ENCODE data around the gene SMIM27.

SMIM27 gene

GRCh38 chr9:32554107-32554506, 2.0 kb downstream of the SMIM27 start:
- H3K9me3 ChIP-seq (ENCODE audit: control insufficient read depth, low read length): no peaks in the 10 kb centered on the region
- H3K27ac ChIP-seq (ENCODE audit: insufficient read depth, low read length, poor library complexity, severe bottlenecking): no peak overlapping the region
- H3K27me3 ChIP-seq (replicated peaks; ENCODE audit: control insufficient read depth, insufficient read depth, low read length, poor library complexity, severe bottlenecking): no peaks in the 10 kb centered on the region
- no peak for DNase-seq
- no peak overlapping the region for H3K4me3 ChIP-seq (ENCODE audit: insufficient read depth, low read depth, low read length, poor library complexity, severe bottlenecking)
- H3K4me1 ChIP-seq (ENCODE audit: control insufficient read depth, insufficient read depth, low read length, poor library complexity, severe bottlenecking): peaks cover 15% of the 10 kb centered on the region
- H3K36me3 ChIP-seq (ENCODE audit: control insufficient read depth, insufficient read depth, low read length): no peaks in the 10 kb centered on the region

- no peak for DNase-seq
- no peaks in the 10 kb centered on the region for H3K27me3 ChIP-seq (replicated peaks; ENCODE audit: control insufficient read depth, insufficient read depth, low read length, poor library complexity, severe bottlenecking)
- H3K9me3 ChIP-seq (ENCODE audit: control insufficient read depth, low read length): no peaks in the 10 kb centered on the region
- peaks cover 15% of the 10 kb centered on the region for H3K4me1 ChIP-seq (ENCODE audit: control insufficient read depth, insufficient read depth, low read length, poor library complexity, severe bottlenecking)
- H3K36me3 ChIP-seq (ENCODE audit: control insufficient read depth, insufficient read depth, low read length): no peaks in the 10 kb centered on the region
- H3K4me3 ChIP-seq (ENCODE audit: insufficient read depth, low read depth, low read length, poor library complexity, severe bottlenecking): no peak overlapping the region
- H3K27ac ChIP-seq (ENCODE audit: insufficient read depth, low read length, poor library complexity, severe bottlenecking): no peak overlapping the region
Observed at GRCh38 chr9:32554591-32554990, 2.5 kb downstream of the SMIM27 start.

DNA sequence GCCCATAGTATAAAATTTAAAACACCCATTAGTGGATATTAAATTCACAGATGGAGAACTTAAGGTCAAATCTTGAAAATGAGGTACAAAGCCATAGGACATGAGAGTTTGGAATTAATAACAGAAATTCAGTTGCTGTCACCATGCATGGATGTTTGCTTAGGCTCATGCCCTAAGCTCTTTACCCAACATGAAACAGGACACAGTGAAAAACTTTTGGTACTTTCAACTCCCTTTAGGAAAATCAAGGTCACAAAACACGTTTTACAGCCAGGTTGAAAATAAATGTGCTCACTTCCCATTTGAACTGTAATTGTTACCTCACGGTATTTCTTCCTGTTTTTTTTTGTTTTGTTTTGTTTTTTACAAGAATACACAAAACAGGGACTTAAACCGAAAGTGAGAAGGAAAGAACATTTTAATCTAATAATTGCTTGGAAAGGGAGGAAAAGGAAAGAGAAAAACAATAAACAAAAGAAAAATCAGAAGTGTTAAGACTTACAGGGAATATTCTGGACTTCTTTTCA, 6.3 kb downstream of the SMIM27 start:
- Histone ChIP-seq H3K27me3 (replicated peaks; ENCODE audit: control insufficient read depth, insufficient read depth, low read length, poor library complexity, severe bottlenecking) (no peaks in the 10 kb centered on the region), H3K27ac (ENCODE audit: insufficient read depth, low read length, poor library complexity, severe bottlenecking) (no peak overlapping the region), H3K4me1 (ENCODE audit: control insufficient read depth, insufficient read depth, low read length, poor library complexity, severe bottlenecking) (no peaks in the 10 kb centered on the region), H3K4me3 (ENCODE audit: insufficient read depth, low read depth, low read length, poor library complexity, severe bottlenecking) (no peak overlapping the region), H3K9me3 (ENCODE audit: control insufficient read depth, low read length) (no peaks in the 10 kb centered on the region), H3K36me3 (ENCODE audit: control insufficient read depth, insufficient read depth, low read length) (no peaks in the 10 kb centered on the region)
- DNase-seq: no peak

DNA sequence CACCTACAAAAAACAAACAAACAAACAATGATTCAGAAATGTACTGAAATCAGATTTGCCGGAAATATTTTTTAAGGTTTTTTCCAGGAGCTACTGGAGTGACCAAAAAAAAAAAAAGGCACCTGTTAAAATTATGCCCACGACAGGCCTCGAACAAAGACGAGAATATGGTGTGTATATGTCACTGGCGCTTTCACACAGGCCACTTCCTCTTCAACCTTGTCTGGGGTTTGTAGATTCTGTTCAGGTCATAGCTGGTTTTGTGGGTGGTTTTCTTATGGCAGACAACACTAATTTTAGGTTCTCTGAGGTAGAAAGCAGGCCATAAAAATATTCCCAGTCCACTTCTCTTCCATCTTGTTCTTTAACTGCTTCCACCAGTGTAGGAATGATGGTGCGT, 13.8 kb downstream of the SMIM27 start:
- Histone ChIP-seq H3K4me1 (ENCODE audit: control insufficient read depth, insufficient read depth, low read length, poor library complexity, severe bottlenecking) (no peaks in the 10 kb centered on the region), H3K36me3 (ENCODE audit: control insufficient read depth, insufficient read depth, low read length) (peaks cover 31% of the 10 kb centered on the region), H3K4me3 (ENCODE audit: insufficient read depth, low read depth, low read length, poor library complexity, severe bottlenecking) (no peak overlapping the region), H3K27ac (ENCODE audit: insufficient read depth, low read length, poor library complexity, severe bottlenecking) (no peak overlapping the region), H3K27me3 (replicated peaks; ENCODE audit: control insufficient read depth, insufficient read depth, low read length, poor library complexity, severe bottlenecking) (no peaks in the 10 kb centered on the region), H3K9me3 (ENCODE audit: control insufficient read depth, low read length) (no peaks in the 10 kb centered on the region)
- DNase-seq: no peak

DNA sequence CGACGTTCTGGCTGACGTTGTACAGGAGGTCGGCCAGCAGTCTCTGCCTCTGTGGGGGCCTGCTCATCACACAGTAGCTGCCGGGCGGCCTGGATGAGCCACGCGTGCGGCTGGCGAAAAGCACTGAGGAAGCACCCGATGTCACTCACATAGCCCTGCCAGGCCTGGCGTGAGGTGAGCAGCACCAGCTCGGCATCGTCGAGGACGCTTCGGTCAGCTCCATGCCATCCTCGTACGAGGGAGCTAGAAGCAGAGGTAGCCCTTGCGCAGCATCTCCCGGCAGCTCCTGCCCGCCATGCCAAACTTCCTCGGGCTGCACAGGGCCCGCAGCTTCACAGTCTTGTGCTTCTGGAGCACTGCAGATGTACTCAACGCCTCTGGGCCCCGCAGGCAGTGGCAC, 14.6 kb downstream of the SMIM27 start:
- Histone ChIP-seq H3K27ac (ENCODE audit: insufficient read depth, low read length, poor library complexity, severe bottlenecking) (no peak overlapping the region), H3K9me3 (ENCODE audit: control insufficient read depth, low read length) (no peaks in the 10 kb centered on the region), H3K4me1 (ENCODE audit: control insufficient read depth, insufficient read depth, low read length, poor library complexity, severe bottlenecking) (peaks cover 5% of the 10 kb centered on the region), H3K4me3 (ENCODE audit: insufficient read depth, low read depth, low read length, poor library complexity, severe bottlenecking) (no peak overlapping the region), H3K36me3 (ENCODE audit: control insufficient read depth, insufficient read depth, low read length) (peaks cover 31% of the 10 kb centered on the region), H3K27me3 (replicated peaks; ENCODE audit: control insufficient read depth, insufficient read depth, low read length, poor library complexity, severe bottlenecking) (no peaks in the 10 kb centered on the region)
- DNase-seq: no peak

GRCh38 chr9:32570262-32570661, 18.1 kb downstream of the SMIM27 start:
- Histone ChIP-seq H3K4me1 (ENCODE audit: control insufficient read depth, insufficient read depth, low read length, poor library complexity, severe bottlenecking) (peaks cover 9% of the 10 kb centered on the region), H3K9me3 (ENCODE audit: control insufficient read depth, low read length) (no peaks in the 10 kb centered on the region), H3K4me3 (ENCODE audit: insufficient read depth, low read depth, low read length, poor library complexity, severe bottlenecking) (no peak overlapping the region), H3K27me3 (replicated peaks; ENCODE audit: control insufficient read depth, insufficient read depth, low read length, poor library complexity, severe bottlenecking) (no peaks in the 10 kb centered on the region), H3K36me3 (ENCODE audit: control insufficient read depth, insufficient read depth, low read length) (peaks cover 24% of the 10 kb centered on the region), H3K27ac (ENCODE audit: insufficient read depth, low read length, poor library complexity, severe bottlenecking) (no peak overlapping the region)
- no peak for DNase-seq

GRCh38 chr9:32571969-32572899, 20.1 kb downstream of the SMIM27 start:
- Histone ChIP-seq H3K4me3 (ENCODE audit: insufficient read depth, low read depth, low read length, poor library complexity, severe bottlenecking) (peak overlapping the region; percentile 79), H3K27me3 (replicated peaks; ENCODE audit: control insufficient read depth, insufficient read depth, low read length, poor library complexity, severe bottlenecking) (no peaks in the 10 kb centered on the region), H3K27ac (ENCODE audit: insufficient read depth, low read length, poor library complexity, severe bottlenecking) (peak overlapping the region; percentile 76), H3K4me1 (ENCODE audit: control insufficient read depth, insufficient read depth, low read length, poor library complexity, severe bottlenecking) (peaks cover 9% of the 10 kb centered on the region), H3K36me3 (ENCODE audit: control insufficient read depth, insufficient read depth, low read length) (peaks cover 10% of the 10 kb centered on the region), H3K9me3 (ENCODE audit: control insufficient read depth, low read length) (no peaks in the 10 kb centered on the region)
- DNase-seq: peak; percentile 49 to 68 (median 65)

- peak within 1 kb of the TSS; percentile 76 for H3K27ac ChIP-seq (ENCODE audit: insufficient read depth, low read length, poor library complexity, severe bottlenecking)
- DNase-seq: peak; percentile 90 to 92 (median 91)
- peak within 1 kb of the TSS; percentile 79 for H3K4me3 ChIP-seq (ENCODE audit: insufficient read depth, low read depth, low read length, poor library complexity, severe bottlenecking)
- H3K9me3 ChIP-seq (ENCODE audit: control insufficient read depth, low read length): no peaks in the 10 kb centered on the region
- H3K27me3 ChIP-seq (replicated peaks; ENCODE audit: control insufficient read depth, insufficient read depth, low read length, poor library complexity, severe bottlenecking): no peaks in the 10 kb centered on the region
- peaks cover 9% of the 10 kb centered on the region for H3K4me1 ChIP-seq (ENCODE audit: control insufficient read depth, insufficient read depth, low read length, poor library complexity, severe bottlenecking)
- peaks cover 4% of the 10 kb centered on the region for H3K36me3 ChIP-seq (ENCODE audit: control insufficient read depth, insufficient read depth, low read length)
Observed at GRCh38 chr9:32572900-32573523, 20.9 kb downstream of the SMIM27 start, which contains the start of gene NDUFB6. TSS of gene NDUFB6 (minus strand) at chr9:32573159. CDS start at chr9:32573060, 99 bp downstream.

GRCh38 chr9:32573821-32574220, 21.7 kb downstream of the SMIM27 start:
- Histone ChIP-seq H3K4me1 (ENCODE audit: control insufficient read depth, insufficient read depth, low read length, poor library complexity, severe bottlenecking) (peaks cover 9% of the 10 kb centered on the region), H3K27me3 (replicated peaks; ENCODE audit: control insufficient read depth, insufficient read depth, low read length, poor library complexity, severe bottlenecking) (no peaks in the 10 kb centered on the region), H3K36me3 (ENCODE audit: control insufficient read depth, insufficient read depth, low read length) (no peaks in the 10 kb centered on the region), H3K4me3 (ENCODE audit: insufficient read depth, low read depth, low read length, poor library complexity, severe bottlenecking) (no peak overlapping the region), H3K9me3 (ENCODE audit: control insufficient read depth, low read length) (no peaks in the 10 kb centered on the region), H3K27ac (ENCODE audit: insufficient read depth, low read length, poor library complexity, severe bottlenecking) (peak overlapping the region; percentile 76)
- DNase-seq: no peak

DNA sequence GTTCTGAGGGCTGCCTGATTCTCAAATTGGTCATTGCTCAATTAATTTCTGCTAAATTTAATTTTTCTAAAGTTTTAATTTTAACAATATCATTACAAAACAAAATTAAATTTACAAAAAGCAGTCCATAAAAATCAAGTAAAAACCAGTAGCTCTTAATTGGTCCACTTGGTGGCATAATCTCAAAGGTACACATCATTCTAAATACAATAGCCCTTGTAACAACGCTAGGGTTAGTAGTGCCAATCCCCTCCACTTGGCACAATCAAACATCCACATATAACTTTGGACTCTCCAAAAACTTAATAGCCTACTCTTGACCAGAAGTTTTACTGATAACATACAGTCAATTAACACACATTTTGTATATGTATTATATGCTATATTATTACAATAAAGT, 22.7 kb downstream of the SMIM27 start:
- Histone ChIP-seq H3K36me3 (ENCODE audit: control insufficient read depth, insufficient read depth, low read length) (no peaks in the 10 kb centered on the region), H3K4me1 (ENCODE audit: control insufficient read depth, insufficient read depth, low read length, poor library complexity, severe bottlenecking) (peaks cover 9% of the 10 kb centered on the region), H3K27ac (ENCODE audit: insufficient read depth, low read length, poor library complexity, severe bottlenecking) (no peak overlapping the region), H3K27me3 (replicated peaks; ENCODE audit: control insufficient read depth, insufficient read depth, low read length, poor library complexity, severe bottlenecking) (no peaks in the 10 kb centered on the region), H3K4me3 (ENCODE audit: insufficient read depth, low read depth, low read length, poor library complexity, severe bottlenecking) (no peak overlapping the region), H3K9me3 (ENCODE audit: control insufficient read depth, low read length) (no peaks in the 10 kb centered on the region)
- no peak for DNase-seq
